Natural killer cell treated with Interleukin-12 subunit alpha and Interleukin-12 subunit beta and Interleukin-15 and Interleukin-18, amount 100 ng/mL, for 72 hours (primary cell): ENCODE data around the gene GALNT2. TPM values are rescaled to one million over a fixed set of nuclear protein-coding genes. Genes with fewer than 3 reads are reported as not detected.

Source experiments
- ATAC-seq, 2 donors: fragments of 150-1000 bp; cut with Tn5 transposase in 1 of 2; sonication (Bioruptor Pico), chemical (Tn5 transposase) in 1 of 2; 2 replicates each; pipeline ENCODE4 v1.10.0; 2021
- DNase-seq: peaks from one replicate; pipeline ENCODE4 v3.0.0; 2022; ENCODE audit warnings: low spot score
- H3K27ac Mint-ChIP-seq, 2 donors: 1 replicate in 1 of 2; 2 replicates in 1 of 2; pipeline ENCODE4 v1.8.0; 2022; ENCODE audit warnings: mixed read lengths in 2 of 2, mild to moderate bottlenecking in 1 of 2, moderate library complexity in 1 of 2
- H3K27me3 Mint-ChIP-seq, 2 donors: 1 replicate in 1 of 2; 2 replicates in 1 of 2; pipeline ENCODE4 v1.8.0; 2022; ENCODE audit warnings: mixed read lengths in 2 of 2
- H3K36me3 Mint-ChIP-seq: one replicate; pipeline ENCODE4 v1.8.0; 2022; ENCODE audit warnings: mixed read lengths
- H3K4me1 Mint-ChIP-seq, 2 donors: 1 replicate in 1 of 2; 2 replicates in 1 of 2; pipeline ENCODE4 v1.8.0; 2022; ENCODE audit warnings: low read depth in 2 of 2, mixed read lengths in 2 of 2, mild to moderate bottlenecking in 1 of 2
- H3K4me3 Mint-ChIP-seq: one replicate; pipeline ENCODE4 v1.8.0; 2022; ENCODE audit warnings: mixed read lengths
- H3K9me3 Mint-ChIP-seq: 2 replicates; pipeline ENCODE4 v1.8.0; 2022; ENCODE audit warnings: mixed read lengths
- total RNA-seq, 2 donors: library from RNA; stranded (reverse); gene quantifications; one replicate each; pipeline ENCODE4 v1.2.3, GENCODE V29; 2022

GALNT2 gene
- total RNA-seq, 2 donors from 2014 or later = 37.7 to 51.5 TPM

GRCh38 chr1:230070321-230071208, 3.5 kb downstream of the GALNT2 start:
- Mint-ChIP-seq H3K9me3 (no peaks in the 10 kb centered on the region), H3K36me3 (no peaks in the 10 kb centered on the region), H3K27me3 (no peaks in the 10 kb centered on the region), H3K4me3 (no peak overlapping the region), H3K4me1 (peaks cover 43 to 57% of the 10 kb centered on the region in 2 donors), H3K27ac (peak overlapping the region in 1 of 2 donors; percentile 71)
- DNase-seq (no peak), ATAC-seq (no peak)

- Mint-ChIP-seq H3K9me3 (no peaks in the 10 kb centered on the region), H3K36me3 (no peaks in the 10 kb centered on the region), H3K4me3 (no peak overlapping the region), H3K27ac (no peak overlapping the region), H3K4me1 (peaks cover 44 to 57% of the 10 kb centered on the region in 2 donors), H3K27me3 (no peaks in the 10 kb centered on the region)
- ATAC-seq (no peak), DNase-seq (no peak)
Measured at GRCh38 chr1:230071316-230071715, 4.3 kb downstream of the GALNT2 start.

- Mint-ChIP-seq H3K4me1 (peaks cover 52 to 64% of the 10 kb centered on the region in 2 donors), H3K27ac (no peak overlapping the region)
Measured at GRCh38 chr1:230072296-230072695, 5.3 kb downstream of the GALNT2 start.

GRCh38 chr1:230072866-230073265, 5.8 kb downstream of the GALNT2 start:
- ATAC-seq = no peak
- Mint-ChIP-seq H3K9me3 (no peaks in the 10 kb centered on the region), H3K36me3 (no peaks in the 10 kb centered on the region), H3K27ac (peak overlapping the region in 1 of 2 donors; percentile 52), H3K4me1 (peaks cover 52 to 66% of the 10 kb centered on the region in 2 donors), H3K27me3 (no peaks in the 10 kb centered on the region), H3K4me3 (no peak overlapping the region)
- DNase-seq = no peak

More at GRCh38 chr1:230072296-230072695, 5.3 kb downstream of the GALNT2 start:
- H3K36me3 Mint-ChIP-seq = no peaks in the 10 kb centered on the region
- ATAC-seq (no peak), DNase-seq (no peak)
- H3K27me3 Mint-ChIP-seq = no peaks in the 10 kb centered on the region
- no peak overlapping the region for H3K4me3 Mint-ChIP-seq
- H3K9me3 Mint-ChIP-seq = no peaks in the 10 kb centered on the region

- peak in 1 of 2 donors; percentile 18 for ATAC-seq
- no peaks in the 10 kb centered on the region for H3K9me3 Mint-ChIP-seq
Measured at GRCh38 chr1:230073371-230074035, 6.5 kb downstream of the GALNT2 start.

GRCh38 chr1:230074270-230074669, 7.2 kb downstream of the GALNT2 start:
- no peak overlapping the region for H3K27ac Mint-ChIP-seq
- no peaks in the 10 kb centered on the region for H3K9me3 Mint-ChIP-seq
- ATAC-seq = no peak
- no peaks in the 10 kb centered on the region for H3K27me3 Mint-ChIP-seq
- no peak for DNase-seq
- peaks cover 39 to 53% of the 10 kb centered on the region in 2 donors for H3K4me1 Mint-ChIP-seq
- no peak overlapping the region for H3K4me3 Mint-ChIP-seq
- no peaks in the 10 kb centered on the region for H3K36me3 Mint-ChIP-seq

More at GRCh38 chr1:230073371-230074035, 6.5 kb downstream of the GALNT2 start:
- H3K4me3 Mint-ChIP-seq = no peak overlapping the region
- H3K27ac Mint-ChIP-seq = peak overlapping the region in 1 of 2 donors; percentile 52
- no peaks in the 10 kb centered on the region for H3K36me3 Mint-ChIP-seq
- no peaks in the 10 kb centered on the region for H3K27me3 Mint-ChIP-seq
- H3K4me1 Mint-ChIP-seq = peaks cover 46 to 61% of the 10 kb centered on the region in 2 donors
- no peak for DNase-seq

- ATAC-seq = no peak
- DNase-seq = no peak
- Mint-ChIP-seq H3K4me3 (no peak overlapping the region), H3K4me1 (peaks cover 40 to 50% of the 10 kb centered on the region in 2 donors), H3K27me3 (no peaks in the 10 kb centered on the region), H3K36me3 (no peaks in the 10 kb centered on the region), H3K9me3 (no peaks in the 10 kb centered on the region), H3K27ac (no peak overlapping the region)
Measured at GRCh38 chr1:230074762-230075161, 7.7 kb downstream of the GALNT2 start.

GRCh38 chr1:230076121-230076520, 9.1 kb downstream of the GALNT2 start:
- no peak for ATAC-seq
- H3K9me3 Mint-ChIP-seq = no peaks in the 10 kb centered on the region
- DNase-seq = no peak
- no peaks in the 10 kb centered on the region for H3K27me3 Mint-ChIP-seq
- no peaks in the 10 kb centered on the region for H3K36me3 Mint-ChIP-seq
- peak overlapping the region in 1 of 2 donors; percentile 23 for H3K27ac Mint-ChIP-seq
- H3K4me3 Mint-ChIP-seq = no peak overlapping the region
- peaks cover 36 to 40% of the 10 kb centered on the region in 2 donors for H3K4me1 Mint-ChIP-seq

- Mint-ChIP-seq H3K27me3 (no peaks in the 10 kb centered on the region), H3K27ac (peak overlapping the region in 1 of 2 donors; percentile 23), H3K9me3 (no peaks in the 10 kb centered on the region), H3K4me3 (no peak overlapping the region), H3K4me1 (peaks cover 37 to 41% of the 10 kb centered on the region in 2 donors), H3K36me3 (no peaks in the 10 kb centered on the region)
- DNase-seq (no peak), ATAC-seq (no peak)
Measured at GRCh38 chr1:230077011-230077410, 10.0 kb downstream of the GALNT2 start.

- peaks cover 2% of the 10 kb centered on the region for H3K9me3 Mint-ChIP-seq
- DNase-seq = no peak
- peak overlapping the region in 1 of 2 donors; percentile 23 for H3K27ac Mint-ChIP-seq
- peaks cover 43 to 44% of the 10 kb centered on the region in 2 donors for H3K4me1 Mint-ChIP-seq
- no peak for ATAC-seq
- H3K27me3 Mint-ChIP-seq = no peaks in the 10 kb centered on the region
- peaks cover 3% of the 10 kb centered on the region for H3K36me3 Mint-ChIP-seq
- H3K4me3 Mint-ChIP-seq = no peak overlapping the region
Measured at GRCh38 chr1:230077436-230078213, 10.6 kb downstream of the GALNT2 start.

GRCh38 chr1:230079199-230080024, 12.4 kb downstream of the GALNT2 start:
- DNase-seq (no peak), ATAC-seq (no peak)
- Mint-ChIP-seq H3K9me3 (peaks cover 7% of the 10 kb centered on the region), H3K36me3 (peaks cover 7% of the 10 kb centered on the region), H3K27me3 (no peaks in the 10 kb centered on the region), H3K4me3 (no peak overlapping the region), H3K27ac (peak overlapping the region in 1 of 2 donors; percentile 23), H3K4me1 (peaks cover 50 to 52% of the 10 kb centered on the region in 2 donors)

GRCh38 chr1:230080822-230081221, 13.8 kb downstream of the GALNT2 start:
- ATAC-seq (no peak), DNase-seq (no peak)
- Mint-ChIP-seq H3K36me3 (peaks cover 7% of the 10 kb centered on the region), H3K27ac (peak overlapping the region in 1 of 2 donors; percentile 84), H3K9me3 (peaks cover 7% of the 10 kb centered on the region), H3K4me1 (peaks cover 56% of the 10 kb centered on the region in 2 donors), H3K27me3 (no peaks in the 10 kb centered on the region), H3K4me3 (no peak overlapping the region)

- DNase-seq = no peak
Measured at GRCh38 chr1:230081751-230082150, 14.7 kb downstream of the GALNT2 start.

More at GRCh38 chr1:230081751-230082150, 14.7 kb downstream of the GALNT2 start:
- H3K27me3 Mint-ChIP-seq = no peaks in the 10 kb centered on the region
- peaks cover 7% of the 10 kb centered on the region for H3K9me3 Mint-ChIP-seq
- ATAC-seq = no peak
- peak overlapping the region; percentile 84 to 93 for H3K27ac Mint-ChIP-seq
- peaks cover 7% of the 10 kb centered on the region for H3K36me3 Mint-ChIP-seq
- no peak overlapping the region for H3K4me3 Mint-ChIP-seq
- H3K4me1 Mint-ChIP-seq = peaks cover 48 to 56% of the 10 kb centered on the region in 2 donors
